PFSK-1 (cell line): Measurements from ENCODE around the gene OR56A5.

Experiments used
- FOXP2 ChIP-seq: optimal IDR thresholded peaks from 2 replicates; pipeline ENCODE3; 2011; ENCODE audit warnings: borderline replicate concordance, control low read depth, inconsistent platforms; ENCODE audit not compliant: insufficient read depth; ENCODE audit errors: extremely low read length, extremely low read depth
- POLR2AphosphoS5 ChIP-seq: IDR thresholded peaks from 2 replicates; pipeline ENCODE4 v1.6.1; 2012; ENCODE audit warnings: low read depth, mild to moderate bottlenecking, control low read depth, low read length, moderate library complexity
- REST ChIP-seq, 2 experiments: IDR thresholded peaks; 2 replicates each; pipeline versions ENCODE4 v1.6.1 to v1.8.0; 2011 to 2012; ENCODE audit warnings: low read depth in 2 of 2, low read length in 2 of 2, control low read depth in 1 of 2, inconsistent platforms in 1 of 2, mild to moderate bottlenecking in 1 of 2, moderate library complexity in 1 of 2; ENCODE audit not compliant: insufficient read depth in 1 of 2
- SIN3A ChIP-seq: IDR thresholded peaks from 2 replicates; pipeline ENCODE4 v1.6.1; 2012; ENCODE audit warnings: mild to moderate bottlenecking, low read length, moderate library complexity, borderline replicate concordance; ENCODE audit not compliant: insufficient read depth
- TAF1 ChIP-seq: IDR thresholded peaks from 2 replicates; pipeline ENCODE4 v1.6.1; 2012; ENCODE audit warnings: low read length, control low read depth, borderline replicate concordance; ENCODE audit not compliant: insufficient read depth

The OR56A5 gene

GRCh38 chr11:5922749-5923426 is 45.4 kb downstream of the OR56A5 start:
- TF ChIP-seq POLR2AphosphoS5, result no peak
- TF ChIP-seq SIN3A, result no peak
- no peak for TF ChIP-seq REST (IDR thresholded peaks at IDR 0.05; ENCODE audit: insufficient read depth in 1 of 2, low read depth in 2 of 2, low read length in 2 of 2)
- TF ChIP-seq FOXP2, result no peak
- TF ChIP-seq TAF1, result no peak
